WTC11 (cell line): ENCODE data around the gene SLC25A26. TPM values are rescaled to one million over a fixed set of nuclear protein-coding genes. Genes with fewer than 3 reads are reported as not detected.

Experiments used
- ATAC-seq: fragments of 200-7000 bp; cut with Tn5 transposase; 2 replicates; pipeline ENCODE4 v1.10.0; 2021; ENCODE audit warnings: mild to moderate bottlenecking, moderate library complexity
- CTCF ChIA-PET: fragments of 300-600 bp; sonication (Branson Sonifier 250); formaldehyde crosslinking; loops from one replicate; lab custom pipeline; 2021; ENCODE audit warnings: antibody characterized with exemption; lab: Charles Lee
- POLR2A ChIA-PET: fragments of 350-600 bp; sonication (Branson Sonifier 250); formaldehyde crosslinking; loops from one replicate; lab custom pipeline; 2021; ENCODE audit warnings: antibody characterized with exemption; lab: Charles Lee
- DNase-seq: peaks from one replicate; pipeline ENCODE4 v3.0.0; 2021; ENCODE audit warnings: low spot score
- H3K27ac Mint-ChIP-seq: 2 replicates; pipeline ENCODE4 v1.8.0; 2021; ENCODE audit warnings: mixed read lengths
- H3K27me3 Mint-ChIP-seq: 2 replicates; pipeline ENCODE4 v1.8.0; 2021; ENCODE audit warnings: low read depth, mild to moderate bottlenecking, moderate library complexity, mixed read lengths
- H3K36me3 Mint-ChIP-seq: 2 replicates; pipeline ENCODE4 v1.8.0; 2021; ENCODE audit warnings: mixed read lengths
- H3K4me1 Mint-ChIP-seq: 2 replicates; pipeline ENCODE4 v1.8.0; 2022; ENCODE audit warnings: mixed read lengths
- H3K4me3 Mint-ChIP-seq: 2 replicates; pipeline ENCODE4 v1.8.0; 2021; ENCODE audit warnings: mild to moderate bottlenecking, moderate library complexity, mixed read lengths
- H3K9me3 Mint-ChIP-seq: 2 replicates; pipeline ENCODE4 v1.8.0; 2021; ENCODE audit warnings: mixed read lengths
- ATF6 ChIP-seq: sonication (generic); formaldehyde crosslinking; IDR thresholded peaks from 2 replicates; pipeline ENCODE4 v1.8.1; 2023; ENCODE audit warnings: mild to moderate bottlenecking, missing genetic modification reagents
- CBFB ChIP-seq: sonication (generic); formaldehyde crosslinking; IDR thresholded peaks from 2 replicates; pipeline ENCODE4 v1.8.1; 2022; ENCODE audit warnings: mild to moderate bottlenecking, low read depth, missing genetic modification reagents
- CREB1 ChIP-seq: sonication (generic); formaldehyde crosslinking; IDR thresholded peaks from 2 replicates; pipeline ENCODE4 v1.8.0; 2023; ENCODE audit warnings: mild to moderate bottlenecking, missing genetic modification reagents
- IRF2 ChIP-seq: sonication (generic); formaldehyde crosslinking; IDR thresholded peaks from 2 replicates; pipeline ENCODE4 v1.8.0; 2022; ENCODE audit warnings: low read depth, missing genetic modification reagents, borderline replicate concordance
- JAZF1 ChIP-seq: fragments of 250-450 bp; sonication (Bioruptor Pico); IDR thresholded peaks from 2 replicates; pipeline ENCODE4 v1.9.0; 2021; ENCODE audit warnings: moderate library complexity, mild to moderate bottlenecking, inconsistent platforms
- MLX ChIP-seq: sonication (generic); formaldehyde crosslinking; IDR thresholded peaks from 2 replicates; pipeline ENCODE4 v1.8.1; 2023; ENCODE audit warnings: mild to moderate bottlenecking, missing genetic modification reagents, moderate library complexity
- MXD4 ChIP-seq: fragments of 250-450 bp; sonication (Bioruptor Pico); IDR thresholded peaks from 2 replicates; pipeline ENCODE4 v1.8.0; 2021; ENCODE audit warnings: mild to moderate bottlenecking, moderate library complexity, borderline replicate concordance
- NFE2L1 ChIP-seq: sonication (generic); formaldehyde crosslinking; IDR thresholded peaks from 2 replicates; pipeline ENCODE4 v1.8.1; 2023; ENCODE audit warnings: missing genetic modification reagents
- NR3C1 ChIP-seq: sonication (generic); formaldehyde crosslinking; conservative IDR thresholded peaks from 2 replicates; pipeline ENCODE4 v1.8.1; 2023; ENCODE audit warnings: low read depth, mild to moderate bottlenecking, missing genetic modification reagents
- SMAD4 ChIP-seq: sonication (generic); formaldehyde crosslinking; IDR thresholded peaks from 2 replicates; pipeline ENCODE4 v1.8.0; 2022; ENCODE audit warnings: mild to moderate bottlenecking, missing genetic modification reagents
- ZBTB21 ChIP-seq: sonication (generic); formaldehyde crosslinking; IDR thresholded peaks from 2 replicates; pipeline ENCODE4 v1.8.1; 2023; ENCODE audit warnings: mild to moderate bottlenecking, missing genetic modification reagents, borderline replicate concordance
- ZNF121 ChIP-seq: sonication (generic); formaldehyde crosslinking; IDR thresholded peaks from 2 replicates; pipeline ENCODE4 v1.8.0; 2023; ENCODE audit warnings: missing genetic modification reagents
- ZNF232 ChIP-seq: sonication (generic); formaldehyde crosslinking; IDR thresholded peaks from 2 replicates; pipeline ENCODE4 v1.8.0; 2022; ENCODE audit warnings: mild to moderate bottlenecking, missing genetic modification reagents
- ZNF281 ChIP-seq: sonication (generic); formaldehyde crosslinking; IDR thresholded peaks from 2 replicates; pipeline ENCODE4 v1.8.0; 2023; ENCODE audit warnings: mild to moderate bottlenecking, missing genetic modification reagents
- ZNF425 ChIP-seq: fragments of 250-450 bp; sonication (Bioruptor Pico); conservative IDR thresholded peaks from 2 replicates; pipeline ENCODE4 v1.9.0; 2021; ENCODE audit warnings: mild to moderate bottlenecking
- total RNA-seq: library from RNA; stranded (reverse); gene quantifications from 3 replicates; pipeline ENCODE4 v1.2.3, GENCODE V29; 2021
- TF ChIP-seq, protein P1 (sequence below): sonication (generic); formaldehyde crosslinking; conservative IDR thresholded peaks from 2 replicates; pipeline ENCODE4 v1.8.1; 2023; ENCODE audit warnings: mild to moderate bottlenecking, low read depth, missing genetic modification reagents, moderate library complexity
- TF ChIP-seq, protein P2 (sequence below): fragments of 250-450 bp; sonication (Bioruptor Pico); IDR thresholded peaks from 2 replicates; pipeline ENCODE4 v2.1.2; 2022; ENCODE audit warnings: mild to moderate bottlenecking, moderate library complexity

Gene SLC25A26
- total RNA-seq, 1 experiment from 2014 or later = 29.1 TPM

DNA sequence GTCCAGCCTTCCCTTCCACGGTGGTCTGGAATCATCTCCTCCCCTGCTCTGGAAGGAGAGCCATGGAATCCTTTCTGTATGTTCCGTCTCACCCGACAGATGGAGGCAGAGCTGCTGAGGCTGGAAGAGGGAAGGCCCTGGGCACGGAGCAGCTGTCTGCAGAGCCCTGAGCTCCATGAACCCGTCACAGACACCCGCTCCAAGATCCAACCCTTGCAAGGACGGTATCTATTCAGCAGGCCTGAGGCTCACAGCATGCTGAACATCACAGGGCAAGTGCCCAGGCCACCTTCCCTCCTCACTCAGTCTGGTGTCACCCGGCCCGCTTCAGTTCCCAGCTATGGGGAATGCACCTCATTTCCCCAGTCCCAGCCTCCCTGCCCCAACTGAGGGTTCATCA lies 176.1 kb downstream of the SLC25A26 start:
- TF ChIP-seq ZBTB21 (CRISPR knock-in tag) = no peak
- TF ChIP-seq NR3C1 = no peak
- TF ChIP-seq SMAD4 = no peak
- TF ChIP-seq CREB1 (CRISPR knock-in tag) = no peak
- TF ChIP-seq ZNF281 (CRISPR knock-in tag) = no peak
- TF ChIP-seq, protein P1, sequence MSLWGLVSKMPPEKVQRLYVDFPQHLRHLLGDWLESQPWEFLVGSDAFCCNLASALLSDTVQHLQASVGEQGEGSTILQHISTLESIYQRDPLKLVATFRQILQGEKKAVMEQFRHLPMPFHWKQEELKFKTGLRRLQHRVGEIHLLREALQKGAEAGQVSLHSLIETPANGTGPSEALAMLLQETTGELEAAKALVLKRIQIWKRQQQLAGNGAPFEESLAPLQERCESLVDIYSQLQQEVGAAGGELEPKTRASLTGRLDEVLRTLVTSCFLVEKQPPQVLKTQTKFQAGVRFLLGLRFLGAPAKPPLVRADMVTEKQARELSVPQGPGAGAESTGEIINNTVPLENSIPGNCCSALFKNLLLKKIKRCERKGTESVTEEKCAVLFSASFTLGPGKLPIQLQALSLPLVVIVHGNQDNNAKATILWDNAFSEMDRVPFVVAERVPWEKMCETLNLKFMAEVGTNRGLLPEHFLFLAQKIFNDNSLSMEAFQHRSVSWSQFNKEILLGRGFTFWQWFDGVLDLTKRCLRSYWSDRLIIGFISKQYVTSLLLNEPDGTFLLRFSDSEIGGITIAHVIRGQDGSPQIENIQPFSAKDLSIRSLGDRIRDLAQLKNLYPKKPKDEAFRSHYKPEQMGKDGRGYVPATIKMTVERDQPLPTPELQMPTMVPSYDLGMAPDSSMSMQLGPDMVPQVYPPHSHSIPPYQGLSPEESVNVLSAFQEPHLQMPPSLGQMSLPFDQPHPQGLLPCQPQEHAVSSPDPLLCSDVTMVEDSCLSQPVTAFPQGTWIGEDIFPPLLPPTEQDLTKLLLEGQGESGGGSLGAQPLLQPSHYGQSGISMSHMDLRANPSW = no peak
- no peak for TF ChIP-seq ZNF121 (CRISPR knock-in tag)
- no peak for TF ChIP-seq CBFB (CRISPR knock-in tag)
- no peak for TF ChIP-seq ZNF232 (CRISPR knock-in tag)
- no peak for TF ChIP-seq JAZF1
- no peak for TF ChIP-seq IRF2 (CRISPR knock-in tag)
- TF ChIP-seq ZNF425 (CRISPR knock-in tag) = no peak
- TF ChIP-seq, protein P2, sequence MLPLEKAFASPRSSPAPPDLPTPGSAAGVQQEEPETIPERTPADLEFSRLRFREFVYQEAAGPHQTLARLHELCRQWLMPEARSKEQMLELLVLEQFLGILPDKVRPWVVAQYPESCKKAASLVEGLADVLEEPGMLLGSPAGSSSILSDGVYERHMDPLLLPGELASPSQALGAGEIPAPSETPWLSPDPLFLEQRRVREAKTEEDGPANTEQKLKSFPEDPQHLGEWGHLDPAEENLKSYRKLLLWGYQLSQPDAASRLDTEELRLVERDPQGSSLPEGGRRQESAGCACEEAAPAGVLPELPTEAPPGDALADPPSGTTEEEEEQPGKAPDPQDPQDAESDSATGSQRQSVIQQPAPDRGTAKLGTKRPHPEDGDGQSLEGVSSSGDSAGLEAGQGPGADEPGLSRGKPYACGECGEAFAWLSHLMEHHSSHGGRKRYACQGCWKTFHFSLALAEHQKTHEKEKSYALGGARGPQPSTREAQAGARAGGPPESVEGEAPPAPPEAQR (CRISPR knock-in tag) = no peak
- TF ChIP-seq MLX (CRISPR knock-in tag) = no peak
- TF ChIP-seq ATF6 (CRISPR knock-in tag) = no peak
- no peak for TF ChIP-seq NFE2L1
- TF ChIP-seq MXD4 = no peak
- TF ChIP-seq, all 79 proteins: peak for 0
- Mint-ChIP-seq H3K36me3 (peaks cover 86% of the 10 kb centered on the region), H3K27ac (no peak overlapping the region; the same call in 1 of the 2 replicates), H3K4me3 (no peak overlapping the region), H3K9me3 (no peaks in the 10 kb centered on the region), H3K27me3 (no peaks in the 10 kb centered on the region), H3K4me1 (peaks cover 26% of the 10 kb centered on the region)
- ChIA-PET CTCF (interaction anchor here (0.6 to 1.4 kb wide), 3 partner anchors 11 to 435 kb away, joined by 3 to 5 read pairs (median 3); no protein-coding TSS in a partner anchor), POLR2A (interaction anchor here (0.5 kb wide), 1 partner anchor 9 kb away, joined by 4 read pairs; no protein-coding TSS in a partner anchor)
- DNase-seq = no peak
- ATAC-seq = no peak
